Colon (tissue), 2 donors: ENCODE results near the gene CGN.
"Not testable (repeated sequence)": the region's sequence is repeated elsewhere in the genome, so short reads cannot be mapped to it uniquely, and the experiment has no call there.

Experiments used
- FAIRE-seq: peaks from 2 replicates; lab custom pipeline; 2012; peaks lifted over from hg19 to GRCh38; lab: Jason Lieb, UNC
- donor health status: control.
- donor health status: control.

The CGN gene

DNA sequence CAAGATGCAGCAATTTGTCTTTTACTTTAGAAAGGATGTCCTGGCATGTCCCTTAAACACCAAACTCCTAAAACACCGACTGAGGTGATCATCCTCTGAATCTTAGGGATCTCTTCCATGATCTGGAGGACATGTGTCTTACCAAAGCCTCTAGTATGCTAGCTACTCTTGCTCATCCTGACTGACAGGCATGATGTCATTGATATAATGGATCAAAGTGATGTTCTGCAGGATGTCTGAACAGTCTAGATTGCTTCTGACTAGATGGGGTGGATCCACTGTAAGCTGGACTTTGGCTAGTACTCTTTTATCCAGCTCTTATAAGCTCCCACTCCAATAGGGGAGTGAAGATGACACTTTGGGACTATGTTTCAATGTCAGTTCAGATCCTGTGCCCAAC, 11.3 kb upstream of the CGN start:
- FAIRE-seq, result no peak

DNA sequence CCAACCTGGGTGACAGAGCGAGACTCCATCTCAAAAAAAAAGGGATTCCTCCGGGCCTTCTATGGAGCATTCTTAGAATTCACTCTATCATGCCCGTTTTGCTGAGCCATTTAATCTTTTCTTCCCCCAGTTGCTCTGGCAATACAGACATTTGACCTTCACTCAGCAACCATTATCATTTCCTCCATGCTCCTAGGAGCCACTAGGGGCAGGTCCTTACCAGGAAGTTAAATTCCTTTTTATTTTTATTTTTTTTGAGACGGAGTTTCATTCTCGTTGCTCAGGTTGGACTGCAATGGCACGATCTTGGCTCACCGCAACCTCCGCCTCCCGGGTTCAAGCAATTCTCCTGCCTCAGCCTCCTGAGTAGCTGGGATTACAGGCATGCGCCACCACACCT, 9.7 kb upstream of the CGN start:
- no peak for FAIRE-seq

DNA sequence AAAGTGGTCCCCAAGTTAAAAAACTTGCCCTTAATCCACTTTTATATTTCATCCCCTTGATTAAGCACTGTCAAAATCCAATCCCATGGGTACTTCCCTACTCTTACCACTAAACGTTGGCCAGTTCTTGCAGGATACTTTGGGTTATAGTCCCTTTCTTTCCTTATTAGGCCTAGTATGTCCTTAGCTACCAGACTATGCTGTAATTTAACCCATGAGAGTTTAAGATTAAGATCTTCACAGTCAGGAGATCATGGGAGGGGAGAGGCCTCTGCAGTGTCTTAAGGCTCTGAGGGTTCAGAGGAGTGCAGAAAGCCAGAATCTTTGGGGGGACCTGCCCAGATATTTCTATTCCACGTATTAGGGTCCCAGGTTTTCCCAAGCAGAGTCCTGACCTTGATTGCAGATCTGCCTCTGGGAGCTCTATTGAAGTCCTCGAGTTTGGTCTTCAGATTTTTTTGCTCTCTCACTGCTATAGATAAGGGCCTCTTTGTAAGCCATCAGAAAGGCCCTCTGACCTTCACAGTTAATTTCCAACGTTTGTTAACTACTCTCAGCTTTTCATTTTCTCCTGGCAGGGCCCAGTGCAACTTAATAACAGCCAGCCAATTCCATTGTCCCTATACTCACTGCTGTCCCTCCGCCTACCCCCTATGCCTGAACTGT, 9.0 kb upstream of the CGN start:
- FAIRE-seq, result no peak

DNA sequence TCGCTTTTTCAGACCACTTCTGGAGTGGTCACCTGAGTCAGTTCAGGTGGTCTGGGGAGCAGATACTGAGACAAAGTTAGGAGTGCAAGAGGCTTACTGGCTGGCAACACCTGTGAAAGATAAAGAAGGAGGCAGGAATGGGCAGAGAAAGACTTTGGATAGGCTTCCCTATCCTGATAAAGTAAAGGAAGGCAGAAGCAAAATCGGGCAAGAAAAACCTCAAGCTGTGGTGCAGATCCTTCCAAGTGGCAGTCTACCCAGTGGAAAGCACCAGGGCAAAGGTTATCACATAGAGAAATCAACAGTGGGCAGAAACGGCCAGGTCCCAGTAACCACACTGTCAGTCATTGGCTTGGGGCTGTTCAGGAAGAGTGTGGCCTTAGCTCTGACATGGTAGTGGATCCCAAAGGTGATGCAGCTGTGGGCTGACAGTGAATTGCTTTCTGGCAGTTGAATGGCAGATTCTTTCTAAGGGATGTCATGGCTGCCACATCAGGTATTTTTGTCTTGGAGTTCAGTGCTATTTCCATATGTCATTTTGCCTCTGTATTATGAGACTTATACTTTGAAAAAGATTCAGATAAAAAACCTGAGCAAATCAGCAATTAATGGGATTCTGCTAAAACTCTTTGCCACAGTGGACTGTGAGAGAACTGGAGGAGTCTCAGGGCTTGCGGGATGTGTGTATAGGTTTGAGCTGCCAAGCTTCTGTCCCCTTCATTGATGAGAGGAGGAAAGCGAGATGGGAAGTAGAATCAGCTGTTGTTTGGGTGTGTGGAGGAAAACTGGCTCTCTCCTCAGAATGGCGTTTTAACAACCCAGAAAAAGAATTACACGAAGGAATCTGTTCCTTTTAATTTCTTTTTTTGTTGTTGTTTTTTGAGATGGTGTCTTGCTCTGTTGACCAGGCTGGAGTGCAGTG, 8.1 kb upstream of the CGN start:
- FAIRE-seq, result no peak

DNA sequence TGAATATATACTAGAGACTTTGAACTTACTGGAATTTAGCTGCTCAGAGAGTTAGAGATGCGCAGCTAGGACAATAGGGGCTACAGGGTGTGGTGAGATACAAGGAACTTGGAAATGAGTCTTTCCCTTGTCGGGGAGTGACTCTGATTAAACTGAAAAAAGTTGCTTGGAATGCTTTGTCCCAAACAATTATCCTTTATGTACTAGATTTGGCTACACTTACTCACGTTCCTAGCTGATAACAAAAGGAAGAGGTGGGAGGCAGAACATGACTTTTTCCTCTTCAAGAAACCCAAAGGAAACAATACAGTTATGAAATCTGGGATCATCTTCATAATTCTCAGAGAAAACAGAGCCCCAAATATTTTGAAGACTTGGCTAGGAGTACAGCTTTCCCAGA, 6.9 kb upstream of the CGN start:
- no peak for FAIRE-seq

DNA sequence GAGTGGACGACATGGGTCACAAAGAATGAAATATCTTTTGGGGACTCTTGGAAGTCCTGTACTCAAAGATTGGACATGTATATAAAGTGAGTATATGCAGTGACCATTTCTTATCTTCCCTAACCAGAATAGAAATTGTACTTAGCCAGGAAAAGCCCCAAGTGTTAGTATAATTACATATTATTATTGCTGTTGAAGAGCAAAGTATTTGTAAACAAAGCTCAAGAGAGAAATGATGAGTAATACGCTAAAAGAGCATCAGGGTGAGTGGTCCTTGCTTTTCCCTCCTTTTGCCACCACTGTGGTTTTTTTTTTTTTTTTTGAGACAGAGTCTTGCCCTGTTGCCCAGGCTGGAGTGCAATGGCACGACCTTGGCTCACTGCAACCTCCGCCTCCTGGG, 6.4 kb upstream of the CGN start:
- FAIRE-seq, result no peak

DNA sequence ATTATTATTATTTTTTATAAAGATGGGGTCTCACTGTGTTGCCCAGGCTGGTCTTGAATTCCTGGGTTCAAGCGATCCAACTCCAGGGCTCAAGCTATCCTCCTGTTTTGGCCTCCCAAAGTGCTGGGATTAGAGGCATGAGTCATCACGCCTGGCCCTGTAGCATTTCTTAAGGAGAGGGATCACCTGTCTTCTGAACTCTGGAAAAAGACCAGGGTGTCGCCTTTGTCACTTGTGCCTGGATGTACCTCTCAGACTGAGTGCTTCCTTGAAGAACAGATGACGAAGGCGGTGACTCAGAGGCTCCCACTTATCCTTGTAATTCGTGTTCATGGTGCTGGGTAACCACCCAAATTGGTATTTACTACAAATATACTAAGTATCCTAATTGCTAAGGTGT, 2.4 kb upstream of the CGN start:
- FAIRE-seq, result no peak

DNA sequence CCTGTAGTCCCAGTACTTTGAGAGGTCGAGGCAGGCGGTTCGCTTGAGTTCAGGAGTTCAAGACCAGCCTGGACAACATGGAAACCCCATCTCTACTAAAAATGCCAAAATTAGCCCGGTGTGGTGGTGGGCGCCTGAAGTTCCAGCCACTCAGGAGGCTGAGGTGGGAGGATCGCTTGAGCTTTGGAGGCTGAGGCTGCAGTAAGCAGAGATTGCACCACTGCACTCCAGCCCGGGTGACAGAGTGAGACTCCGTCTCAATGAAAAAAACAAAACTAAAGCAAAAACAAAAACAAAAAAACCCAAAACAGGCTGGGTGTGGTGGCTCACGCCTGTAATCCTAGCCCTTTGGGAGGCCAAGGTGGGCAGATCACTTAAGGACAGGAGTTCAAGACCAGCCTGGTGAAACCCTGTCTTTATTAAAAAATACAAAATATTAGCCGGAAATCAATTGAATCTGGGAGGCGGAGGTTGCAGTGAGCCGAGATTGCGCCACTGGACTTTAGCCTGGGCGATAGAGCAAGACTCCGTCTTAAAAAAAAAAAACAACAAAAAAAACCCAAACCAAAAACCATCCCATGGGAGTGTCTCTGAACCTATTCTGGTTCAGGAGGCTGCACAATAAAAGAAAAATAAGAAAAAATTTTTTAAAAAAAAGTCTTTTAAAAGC, 1.7 kb upstream of the CGN start:
- no peak for FAIRE-seq

DNA sequence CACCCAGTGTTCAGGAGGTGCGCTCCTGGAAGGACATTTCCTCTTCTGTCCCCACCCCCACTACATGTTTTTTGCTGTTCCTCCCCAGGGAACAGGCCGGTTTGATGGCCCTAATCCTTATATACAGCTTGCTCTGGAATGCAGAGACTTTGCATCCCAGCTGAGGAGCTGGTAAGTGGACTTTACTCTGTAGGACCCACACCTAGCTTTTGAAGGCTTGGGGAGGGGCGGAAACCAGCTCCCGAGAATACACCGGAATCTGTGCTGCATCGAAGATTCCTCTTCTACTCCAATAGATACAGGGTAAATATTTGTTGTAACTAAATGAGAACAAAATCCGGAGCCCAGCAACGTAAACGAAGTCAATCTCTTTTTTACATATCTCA, 1.2 kb upstream of the CGN start:
- no peak for FAIRE-seq

DNA sequence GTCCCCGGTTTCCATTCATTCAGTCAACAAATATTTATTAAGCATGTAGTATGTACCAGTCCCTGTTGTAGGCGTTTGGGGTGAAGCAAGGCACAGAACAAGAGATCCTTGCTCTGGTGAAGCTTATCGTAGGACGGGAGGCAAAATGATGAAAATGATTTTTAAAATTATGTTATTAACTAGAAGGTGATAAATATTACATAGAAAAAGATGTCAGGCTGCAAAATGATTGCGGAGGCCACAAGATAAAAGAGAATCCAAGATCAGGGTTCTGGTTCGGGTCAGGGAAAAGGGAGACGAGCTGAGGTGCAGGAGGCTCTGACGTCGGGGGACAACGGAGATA, 602 bp upstream of the CGN start:
- FAIRE-seq, result no peak

DNA sequence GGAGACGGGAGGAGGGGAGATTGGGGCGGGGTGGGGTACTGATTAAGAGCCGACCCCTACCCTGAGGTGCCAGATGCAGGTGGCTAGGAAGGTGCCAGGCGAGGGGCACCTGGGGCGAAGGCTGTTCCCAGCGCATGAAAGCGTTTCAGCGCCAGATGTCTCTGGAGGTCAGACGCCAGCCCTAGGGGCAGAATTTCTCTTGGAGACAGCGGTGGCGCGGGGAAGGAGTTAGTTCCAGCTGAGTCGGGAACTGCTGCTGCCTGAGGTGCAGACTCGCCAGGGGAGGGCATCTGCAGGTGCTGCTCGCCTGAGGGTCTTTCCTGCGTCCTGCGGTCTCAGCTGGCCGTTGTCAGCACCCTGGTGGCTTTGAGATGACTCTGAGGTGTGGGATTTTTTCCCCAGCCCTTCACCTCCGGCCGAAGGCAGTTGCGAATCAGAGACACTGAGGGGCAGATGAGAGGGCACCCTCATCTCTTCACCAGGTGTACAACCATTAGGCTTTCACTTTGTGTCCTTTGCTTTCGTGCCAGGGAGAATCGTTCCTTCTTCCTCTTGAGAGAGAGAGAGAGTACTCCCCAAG, 539 bp downstream of the CGN start:
- FAIRE-seq, result no peak

DNA sequence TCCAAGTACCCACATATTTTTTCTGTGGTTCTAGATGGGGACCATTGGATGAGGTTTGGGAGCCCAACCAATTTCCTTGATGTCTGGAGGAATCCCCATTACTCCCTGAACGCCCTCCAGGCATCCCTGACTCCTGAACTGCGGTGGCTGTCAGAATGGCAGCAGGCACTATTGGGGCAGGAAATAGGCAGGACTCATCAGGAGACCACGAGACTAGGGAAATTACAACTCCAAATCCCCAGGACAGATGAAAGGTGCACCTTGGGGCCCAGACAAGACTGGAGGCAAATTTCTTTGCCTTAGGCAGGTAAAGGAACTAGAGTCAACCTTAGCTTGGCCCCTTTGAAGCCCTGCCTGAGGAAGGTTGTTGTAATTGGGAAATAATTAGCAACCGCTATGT, 1.1 kb downstream of the CGN start:
- FAIRE-seq, result no peak

DNA sequence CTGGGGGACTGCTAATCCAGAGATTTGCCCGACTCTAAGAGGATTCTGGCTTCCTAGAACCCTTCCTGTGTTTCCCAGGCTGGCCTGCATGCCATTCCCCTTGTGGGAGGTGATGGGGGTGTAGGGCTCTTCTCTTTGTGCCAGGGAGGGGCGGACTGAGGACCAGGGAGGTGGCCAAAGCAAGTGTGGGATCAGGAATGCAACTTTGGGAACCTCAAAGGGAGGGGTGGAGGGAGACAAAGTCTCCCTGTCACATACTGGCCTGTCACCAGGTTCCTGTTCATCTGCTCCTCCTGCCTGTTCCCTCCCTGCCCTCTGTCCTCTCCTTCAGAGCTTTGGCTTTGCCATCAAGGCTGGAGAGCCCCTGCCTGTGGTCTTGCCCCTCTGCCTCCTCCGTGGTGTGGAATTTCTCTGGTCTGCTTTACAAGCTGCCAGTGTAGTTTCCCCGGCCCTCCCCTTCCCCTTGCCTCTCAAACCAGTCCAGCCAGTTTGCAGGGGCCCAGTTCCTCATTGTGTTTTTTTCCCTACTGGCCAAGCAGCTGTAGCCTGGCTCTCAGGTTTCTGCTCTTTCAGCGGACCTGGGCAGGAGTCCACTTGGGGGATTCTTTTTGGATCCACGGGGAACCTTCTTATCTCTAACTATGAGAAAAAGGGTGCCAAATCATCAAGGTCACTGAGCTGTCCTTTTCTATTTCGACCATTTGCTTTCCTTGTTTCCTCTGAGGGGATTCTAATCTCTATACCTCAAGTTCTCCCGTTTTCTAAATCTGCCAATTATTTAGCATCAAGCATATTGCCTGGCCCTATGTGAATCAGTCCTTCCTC, 1.8 kb downstream of the CGN start:
- no peak for FAIRE-seq

DNA sequence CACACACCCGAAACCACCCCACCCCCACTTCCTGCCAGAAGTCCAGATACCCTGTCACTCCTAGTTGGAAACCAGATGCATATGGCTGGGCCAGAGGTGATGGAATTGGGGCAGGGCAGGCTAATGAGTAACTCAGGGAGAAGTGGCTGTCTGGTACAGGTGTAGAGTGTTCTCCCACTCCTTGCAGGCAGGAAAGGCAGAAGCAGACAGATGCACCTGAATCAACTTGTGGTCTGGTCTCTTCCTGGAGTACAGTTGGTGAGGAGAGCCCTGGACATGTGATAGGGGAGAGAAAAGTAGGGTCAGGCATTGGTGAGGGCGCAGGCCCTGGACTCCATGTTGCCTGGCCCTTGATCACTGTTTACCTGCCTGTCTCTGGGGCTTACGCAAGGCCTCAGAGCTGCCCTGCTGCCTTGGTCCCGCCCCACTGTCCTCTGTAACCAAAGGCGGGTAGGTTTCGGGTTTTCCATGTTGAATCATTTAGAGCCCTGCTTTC, 2.5 kb downstream of the CGN start:
- FAIRE-seq, result no peak

DNA sequence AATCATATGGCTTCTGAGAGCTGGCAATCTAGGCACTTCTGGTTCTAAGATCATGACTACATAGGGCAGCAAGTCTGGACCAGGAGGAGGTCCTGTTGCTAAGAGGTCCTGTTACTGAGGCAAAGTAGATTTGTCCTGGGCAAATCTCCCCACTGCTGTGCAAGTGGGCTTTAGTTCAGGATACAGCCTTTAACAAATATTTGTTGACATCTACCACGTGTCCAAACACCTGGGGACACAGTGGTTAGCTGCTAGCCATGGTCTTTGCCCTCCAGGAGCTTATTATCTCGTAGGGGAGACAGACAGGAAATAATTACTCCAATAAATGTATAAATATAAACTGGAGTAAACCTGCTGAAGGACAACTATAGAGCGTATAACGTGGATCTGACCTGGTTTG, 3.2 kb downstream of the CGN start:
- FAIRE-seq, result no peak

DNA sequence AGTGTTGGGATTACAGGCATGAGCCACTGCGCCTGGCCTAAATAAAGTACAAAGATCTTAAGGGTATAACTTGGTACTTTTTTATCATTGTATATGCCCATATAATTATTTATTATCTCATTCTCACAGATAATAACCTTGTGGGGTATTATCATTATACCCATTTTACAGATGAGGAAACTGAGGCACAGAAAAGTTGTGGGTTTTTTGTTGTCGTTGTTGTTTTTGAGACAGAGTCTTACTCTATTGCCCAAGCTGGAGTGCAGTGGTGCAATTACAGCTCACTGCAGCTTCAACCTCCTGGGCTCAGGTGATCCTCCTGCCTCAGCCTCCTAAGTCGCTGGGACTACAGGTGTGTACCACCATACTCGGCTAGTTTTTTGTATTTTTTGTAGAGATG, 4.1 kb downstream of the CGN start:
- FAIRE-seq, result no peak

DNA sequence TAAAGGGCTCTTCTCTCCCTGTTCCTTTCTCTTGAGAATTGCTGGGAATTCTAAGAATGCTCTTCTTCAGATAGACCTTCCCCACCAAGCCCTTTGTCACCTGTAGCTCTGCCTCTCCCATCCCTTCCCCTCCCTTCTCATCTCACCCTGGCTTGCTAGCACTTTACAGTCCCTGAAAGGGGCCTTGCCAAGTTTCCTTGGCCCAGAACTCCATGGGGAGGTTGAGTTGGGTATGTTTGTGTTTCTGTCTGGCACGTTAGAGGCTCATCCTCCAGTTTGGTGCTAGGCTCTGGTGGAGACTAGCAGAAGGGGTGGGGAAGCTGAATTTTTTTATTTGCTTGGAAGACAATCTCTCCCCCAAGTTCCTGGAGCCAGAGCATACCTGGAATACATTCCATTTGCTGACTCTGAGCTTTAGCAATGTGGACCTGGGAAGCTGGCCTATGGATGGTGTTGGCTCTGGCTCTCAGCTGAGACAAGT, 4.9 kb downstream of the CGN start:
- no peak for FAIRE-seq

DNA sequence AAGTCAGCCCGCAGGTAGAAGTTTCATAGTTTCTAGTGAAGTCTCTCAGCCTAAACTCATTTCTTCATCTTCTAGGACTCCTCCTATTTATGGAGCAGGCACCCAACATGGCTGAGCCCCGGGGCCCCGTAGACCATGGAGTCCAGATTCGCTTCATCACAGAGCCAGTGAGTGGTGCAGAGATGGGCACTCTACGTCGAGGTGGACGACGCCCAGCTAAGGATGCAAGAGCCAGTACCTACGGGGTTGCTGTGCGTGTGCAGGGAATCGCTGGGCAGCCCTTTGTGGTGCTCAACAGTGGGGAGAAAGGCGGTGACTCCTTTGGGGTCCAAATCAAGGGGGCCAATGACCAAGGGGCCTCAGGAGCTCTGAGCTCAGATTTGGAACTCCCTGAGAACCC, 7.2 kb downstream of the CGN start:
- FAIRE-seq, result no peak

DNA sequence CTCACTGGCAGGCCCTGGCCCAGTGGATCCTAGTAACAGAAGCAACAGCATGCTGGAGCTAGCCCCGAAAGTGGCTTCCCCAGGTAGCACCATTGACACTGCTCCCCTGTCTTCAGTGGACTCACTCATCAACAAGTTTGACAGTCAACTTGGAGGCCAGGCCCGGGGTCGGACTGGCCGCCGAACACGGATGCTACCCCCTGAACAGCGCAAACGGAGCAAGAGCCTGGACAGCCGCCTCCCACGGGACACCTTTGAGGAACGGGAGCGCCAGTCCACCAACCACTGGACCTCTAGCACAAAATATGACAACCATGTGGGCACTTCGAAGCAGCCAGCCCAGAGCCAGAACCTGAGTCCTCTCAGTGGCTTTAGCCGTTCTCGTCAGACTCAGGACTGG, 7.7 kb downstream of the CGN start:
- no peak for FAIRE-seq

DNA sequence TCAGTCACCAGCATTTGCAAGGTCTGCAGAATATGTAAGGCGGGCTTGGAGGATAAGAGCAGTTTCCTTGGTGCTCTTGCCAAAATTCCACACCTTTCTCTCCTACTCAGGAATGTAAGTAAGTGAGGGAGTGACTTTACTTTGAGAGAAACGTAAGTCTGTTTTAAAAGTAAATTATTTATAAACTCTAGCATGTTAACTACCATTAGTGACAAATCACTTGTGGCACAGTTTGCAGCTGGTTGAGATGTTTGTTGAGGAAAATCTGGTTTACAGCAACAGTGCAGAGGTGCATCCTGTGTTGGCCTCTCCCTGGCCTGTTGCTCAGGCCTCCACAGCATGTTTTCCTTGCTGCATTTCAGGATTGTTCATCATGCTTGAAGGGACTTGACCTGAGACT, 8.5 kb downstream of the CGN start:
- no peak for FAIRE-seq

DNA sequence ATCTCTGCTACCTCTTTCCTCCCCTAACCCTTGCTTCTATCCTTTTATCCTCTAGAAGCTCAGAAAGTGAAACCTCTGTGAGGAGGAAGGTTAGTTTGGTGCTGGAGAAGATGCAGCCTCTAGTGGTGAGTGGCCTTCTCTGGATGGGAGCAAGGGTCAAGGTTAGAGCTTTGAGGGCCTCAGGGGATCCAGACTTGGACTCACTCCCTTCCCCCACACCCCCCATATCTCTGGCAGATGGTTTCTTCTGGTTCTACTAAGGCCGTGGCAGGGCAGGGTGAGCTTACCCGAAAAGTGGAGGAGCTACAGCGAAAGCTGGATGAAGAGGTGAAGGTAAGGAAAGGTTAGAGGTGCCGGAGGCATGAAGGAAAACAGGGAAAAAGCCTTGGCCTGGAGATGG, 9.2 kb downstream of the CGN start:
- no peak for FAIRE-seq

DNA sequence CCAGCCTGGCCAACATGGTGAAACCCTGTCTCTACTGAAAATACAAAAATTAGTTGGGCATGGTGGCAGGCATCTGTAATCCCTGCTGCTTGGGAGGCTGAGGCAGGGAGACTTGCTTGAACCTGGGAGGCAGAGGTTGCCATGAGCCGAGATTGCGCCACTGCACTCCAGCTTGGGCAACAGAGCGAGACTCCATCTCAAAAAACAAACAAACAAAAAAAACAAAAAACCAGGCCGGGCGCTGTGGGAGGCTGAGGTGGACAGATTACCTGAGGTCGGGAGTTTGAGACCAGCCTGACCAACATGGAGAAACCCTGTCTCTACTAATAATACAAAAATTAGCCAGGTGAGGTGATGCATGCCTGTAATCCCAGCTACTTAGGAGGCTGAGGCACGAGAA, 11.2 kb downstream of the CGN start:
- FAIRE-seq, result not testable (repeated sequence)
